NOMO-1 treated with DMSO at 0.1 percent for 48 hours (cell line): ENCODE measurements around the gene PMEPA1.

Experiments
- DNase-seq: peaks from one replicate; lab custom pipeline; 2025; ENCODE audit not compliant: unreplicated experiment; lab: John Stamatoyannopoulos, UW

Gene PMEPA1

DNA sequence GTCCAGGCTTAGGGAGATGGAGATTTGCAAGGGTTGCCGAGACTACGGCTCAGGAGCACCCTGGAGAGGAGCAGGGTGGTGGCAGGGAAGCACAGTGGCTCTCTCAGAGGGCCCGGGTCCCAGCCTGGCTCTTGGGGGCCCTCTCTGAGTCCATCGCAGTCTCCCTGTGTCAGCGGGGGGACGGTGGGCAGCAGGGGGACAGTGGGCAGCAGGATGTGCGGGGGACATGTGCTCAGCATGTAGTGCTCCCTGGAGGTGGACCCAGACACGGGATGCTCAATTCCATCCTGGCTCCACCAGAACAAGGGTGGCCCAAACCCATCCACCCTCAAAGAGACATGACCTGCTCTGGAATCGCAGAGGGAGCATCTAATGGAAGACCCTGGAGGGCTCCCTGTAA is 46.6 kb downstream of the PMEPA1 start:
- no peak for DNase-seq

- no peak for DNase-seq
Measured at GRCh38 chr20:57662456-57663240, 47.2 kb downstream of the PMEPA1 start.

DNA sequence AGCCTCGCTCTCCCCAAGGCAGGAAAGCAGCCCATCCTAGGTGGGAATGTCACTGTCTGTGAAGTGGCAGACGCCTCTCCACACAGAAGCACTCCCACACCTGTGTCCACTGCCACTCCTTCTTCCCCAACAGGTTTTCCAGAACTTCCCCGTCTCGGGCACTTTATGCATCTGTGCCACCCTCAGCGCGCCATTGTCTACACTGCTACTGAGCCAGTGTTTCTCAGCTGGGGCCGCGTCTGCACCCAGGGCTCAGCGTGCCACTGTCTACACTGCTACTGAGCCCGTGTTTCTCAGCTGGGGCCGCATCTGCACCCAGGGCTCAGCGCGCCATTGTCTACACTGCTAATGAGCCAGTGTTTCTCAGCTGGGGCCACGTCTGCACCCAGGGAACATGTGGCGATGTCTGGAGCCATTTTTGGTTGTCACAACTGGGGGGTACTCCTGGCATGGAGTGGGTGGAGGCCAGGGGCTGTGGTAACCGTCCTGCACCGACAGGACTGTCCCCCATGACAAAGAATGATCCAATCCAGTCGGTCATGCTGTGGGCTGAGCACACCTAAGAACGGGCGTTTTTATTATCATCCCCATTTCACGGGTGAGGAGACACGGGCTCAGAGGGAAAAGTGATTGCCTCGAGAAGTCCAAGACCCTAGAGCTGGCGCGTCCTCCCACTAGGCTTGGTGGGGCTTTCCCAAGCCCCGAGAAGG is 47.9 kb downstream of the PMEPA1 start:
- no peak for DNase-seq

GRCh38 chr20:57660922-57661745 is 48.7 kb downstream of the PMEPA1 start:
- DNase-seq, result no peak

GRCh38 chr20:57660181-57660921 is 49.5 kb downstream of the PMEPA1 start:
- DNase-seq, result no peak

DNA sequence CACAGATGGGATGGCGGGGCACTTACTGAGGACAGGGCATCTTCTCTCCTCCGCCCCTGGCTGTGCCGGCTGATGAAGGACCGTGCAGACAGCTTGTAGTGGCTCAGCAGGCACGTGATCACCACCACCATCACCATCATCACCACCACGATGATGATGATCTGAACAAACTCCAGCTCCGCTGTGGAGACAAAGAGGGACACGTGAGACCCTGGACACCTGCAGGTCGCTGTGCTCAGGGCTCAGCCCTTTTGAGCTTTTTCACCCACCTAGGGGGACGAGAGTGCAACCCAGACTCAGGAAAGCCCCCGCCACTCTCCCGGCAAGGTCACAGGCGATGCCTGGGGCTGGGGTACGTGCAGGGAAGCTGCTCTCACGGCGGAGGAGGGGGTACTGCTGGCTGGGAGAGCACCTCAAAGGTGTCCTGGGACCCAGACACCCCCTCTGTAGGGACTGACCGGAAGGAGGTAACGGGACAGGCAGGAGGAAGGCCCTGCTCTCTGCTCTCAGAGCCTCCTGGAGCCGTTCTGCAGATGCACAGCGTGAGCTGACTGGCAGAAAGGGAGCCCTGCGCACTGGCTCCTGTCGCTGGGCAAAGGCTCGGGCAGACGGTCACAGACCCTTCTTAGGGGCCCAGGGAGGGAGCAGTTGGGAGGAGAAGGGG is 50.2 kb downstream of the PMEPA1 start:
- DNase-seq, result no peak

GRCh38 chr20:57658833-57659516 is 50.8 kb downstream of the PMEPA1 start:
- no peak for DNase-seq

GRCh38 chr20:57658447-57658832 is 51.4 kb downstream of the PMEPA1 start:
- no peak for DNase-seq

- DNase-seq, result no peak
Measured at GRCh38 chr20:57657535-57658446, 52.0 kb downstream of the PMEPA1 start.

DNA sequence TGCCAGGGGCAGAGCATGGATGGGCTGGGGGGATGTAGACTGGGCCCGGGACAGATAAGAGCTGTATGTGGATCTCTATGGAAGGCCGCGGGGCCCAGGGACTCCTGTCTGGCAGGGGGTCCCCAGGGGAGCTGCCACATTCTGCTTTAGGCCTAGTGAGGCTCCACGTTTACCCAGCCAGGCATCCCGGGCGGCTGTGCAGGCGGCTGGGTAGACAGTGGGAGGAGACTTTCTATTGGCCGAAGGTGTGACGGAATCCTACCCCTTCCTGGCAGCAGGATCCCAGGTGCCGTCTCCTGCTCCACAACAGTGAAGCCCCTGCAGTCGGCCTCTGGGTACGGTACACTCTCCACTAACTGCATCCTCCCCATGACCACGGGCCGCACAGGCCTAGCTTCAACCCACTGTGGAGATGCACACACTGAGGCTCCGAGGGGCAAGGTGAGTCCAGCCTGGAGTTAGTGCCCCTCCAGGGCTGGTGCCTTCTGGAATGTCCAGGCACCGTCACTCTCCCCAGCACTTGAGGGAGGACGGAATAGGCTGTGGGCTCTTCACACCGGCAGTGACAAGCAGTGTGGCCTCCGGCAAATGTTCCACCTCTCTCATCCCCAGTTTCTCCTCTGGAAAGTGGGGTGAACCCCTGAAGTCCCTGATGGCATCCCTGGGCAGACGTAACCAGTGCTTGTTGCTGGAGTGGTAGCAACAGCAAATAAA is 52.8 kb downstream of the PMEPA1 start:
- DNase-seq, result no peak

DNA sequence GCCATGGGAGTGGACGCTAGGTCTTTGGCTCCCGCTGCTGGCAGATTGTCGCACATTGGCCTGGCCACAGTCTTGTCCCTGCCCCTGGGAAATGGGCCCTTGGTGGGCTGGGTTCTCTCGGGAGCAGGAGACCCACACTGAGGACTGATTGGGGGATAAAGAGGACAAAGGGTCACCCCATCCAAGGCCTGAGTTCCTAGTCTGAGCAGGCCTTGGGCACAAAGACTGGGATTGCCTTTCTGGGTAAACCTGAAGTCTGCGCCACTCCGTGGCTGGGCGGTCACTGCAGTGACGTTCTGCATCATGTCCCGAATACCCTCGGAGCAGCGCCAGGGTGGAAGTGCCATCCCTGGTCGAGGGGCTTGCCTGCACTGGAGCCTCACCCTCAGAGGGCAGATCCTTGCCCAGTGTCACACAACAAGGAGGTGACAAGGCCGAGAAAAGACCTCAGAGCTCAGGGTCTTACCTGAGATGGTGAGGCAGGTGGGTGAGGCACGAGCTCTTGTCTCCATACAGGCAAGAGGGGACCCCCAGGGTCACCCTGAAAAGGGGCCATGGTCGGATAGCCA is 53.5 kb downstream of the PMEPA1 start:
- DNase-seq, result no peak

DNA sequence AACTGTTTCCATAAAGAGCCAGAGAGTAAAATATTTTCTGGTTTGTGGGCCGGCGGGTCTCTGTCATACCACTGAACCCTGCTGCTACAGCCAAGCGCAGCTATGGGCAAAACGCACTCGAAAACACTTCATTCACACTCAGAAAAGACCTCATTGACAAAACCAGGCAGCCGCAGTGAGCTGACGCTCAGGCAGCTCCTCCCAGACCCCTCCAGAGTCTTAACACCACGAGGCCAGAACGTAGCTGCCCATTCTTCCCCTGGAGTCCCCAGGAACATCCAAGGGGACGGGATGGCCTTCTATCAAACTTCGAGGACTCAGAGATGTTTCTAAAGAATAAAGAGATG is 54.0 kb downstream of the PMEPA1 start:
- no peak for DNase-seq

GRCh38 chr20:57654998-57655808 is 54.6 kb downstream of the PMEPA1 start:
- DNase-seq, result no peak

DNA sequence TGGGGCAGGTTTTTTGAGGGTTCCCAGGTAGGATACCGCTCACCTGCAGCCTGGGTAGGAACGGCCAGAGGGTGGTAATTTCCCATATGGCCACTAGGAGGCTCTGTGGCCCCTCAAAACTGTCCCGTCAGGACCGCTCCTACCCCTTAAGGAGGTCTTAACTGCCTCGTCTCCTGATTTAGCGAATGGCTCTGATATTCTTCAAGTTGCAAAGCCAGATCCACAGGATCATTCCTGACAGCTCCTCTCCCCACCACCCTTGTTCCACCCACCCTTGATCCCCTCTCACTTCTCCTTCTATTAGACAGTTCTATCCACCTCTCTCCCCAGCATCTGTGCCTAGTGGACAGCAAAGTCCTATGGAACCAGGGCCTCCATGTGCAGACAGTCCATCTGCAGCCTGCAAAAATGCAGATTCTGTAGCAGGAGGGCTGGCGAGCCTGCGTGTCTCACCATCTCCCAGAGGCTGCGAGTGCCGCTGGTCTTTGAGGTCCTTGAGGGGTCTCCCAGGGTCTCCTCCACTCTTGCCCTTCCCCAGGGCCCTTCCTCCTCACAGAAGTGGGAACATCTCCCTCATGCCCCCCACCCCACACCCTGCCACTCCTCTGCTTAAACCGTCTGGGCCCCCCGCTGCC is 55.3 kb downstream of the PMEPA1 start:
- peak; percentile 29 for DNase-seq

DNA sequence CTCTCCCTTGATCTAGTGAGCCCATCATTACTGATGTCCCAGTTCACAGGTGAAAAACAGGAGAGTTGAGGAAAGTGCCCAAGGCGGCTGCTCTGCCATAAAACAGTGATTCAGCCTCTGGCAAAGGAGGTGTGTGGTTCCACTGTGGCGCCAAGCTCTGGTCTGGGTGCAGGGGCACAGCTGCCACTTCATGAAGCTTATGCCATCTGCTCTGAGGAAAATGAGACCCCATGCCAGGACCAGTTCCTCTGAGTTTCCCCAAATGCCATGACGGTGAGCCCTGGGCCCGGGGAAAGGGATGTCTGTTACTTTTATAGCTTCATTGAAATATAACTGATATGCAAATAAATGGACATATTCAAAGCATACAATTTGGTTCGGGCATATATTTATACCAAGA is 55.9 kb downstream of the PMEPA1 start:
- DNase-seq, result no peak

DNA sequence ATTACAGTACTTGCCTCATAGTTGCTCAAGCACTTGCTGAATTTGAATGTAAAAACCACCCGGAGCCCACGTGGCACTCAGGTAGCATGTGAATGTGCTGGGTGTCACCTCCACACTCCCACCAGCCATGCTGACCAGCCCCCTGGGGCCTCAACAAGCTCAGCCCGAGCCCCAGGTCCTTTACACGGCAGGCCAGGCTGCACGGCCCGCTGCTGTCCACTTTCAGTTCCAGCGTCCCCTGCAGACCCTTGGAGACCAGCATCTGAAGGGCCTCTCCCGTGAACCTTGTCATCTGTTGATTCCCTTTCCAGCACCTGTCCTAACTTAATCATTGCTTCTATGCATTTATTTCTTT is 56.3 kb downstream of the PMEPA1 start:
- no peak for DNase-seq
